Tibial artery (tissue), 4 donors: ENCODE measurements around the gene RC3H2.

Source experiments
- DNase-seq, 2 donors: peaks; one replicate each; pipeline ENCODE4 v3.0.0-alpha.2; 2019
- H3K27ac ChIP-seq, 2 donors: fragments of 200-600 bp; sonication (generic) in 1 of 2; 1 replicate in 1 of 2; 2 replicates in 1 of 2; pipeline ENCODE4 v1.5.1; 2018 to 2019; ENCODE audit warnings: mild to moderate bottlenecking in 1 of 2
- H3K27me3 ChIP-seq, 2 donors: fragments of 200-600 bp; sonication (generic) in 1 of 2; one replicate each; pipeline versions ENCODE4 v1.5.1 to v1.6.0; 2016 to 2019
- H3K36me3 ChIP-seq, 3 donors: fragments of 200-600 bp; sonication (generic) in 2 of 3; one replicate each; pipeline ENCODE4 v1.5.1; 2016 to 2019; ENCODE audit warnings: mild to moderate bottlenecking in 2 of 3
- H3K4me1 ChIP-seq, 4 donors: fragments of 200-600 bp; sonication (generic) in 2 of 4; 1 replicate in 3 of 4; 2 replicates in 1 of 4; pipeline ENCODE4 v1.5.1; 2016 to 2019
- H3K4me3 ChIP-seq, 2 donors: fragments of 200-600 bp; sonication (generic) in 1 of 2; 1 replicate in 1 of 2; 2 replicates in 1 of 2; pipeline ENCODE4 v1.5.1; 2018 to 2019; ENCODE audit warnings: mild to moderate bottlenecking in 2 of 2
- H3K9me3 ChIP-seq, 3 donors: fragments of 200-600 bp; sonication (generic) in 1 of 3; one replicate each; pipeline ENCODE4 v1.5.1; 2016 to 2019
- intact Hi-C: fragments of 100-400 bp; cut with DNase I; formaldehyde crosslinking; loops from one replicate; pipeline ENCODE4 v1.15.0; 2023; ENCODE audit warnings: low total_unique reads
- TF ChIP-seq, protein P1 (sequence below), 2 experiments: fragments of 200-600 bp in 1 of 2; fragments of 450-650 bp in 1 of 2; IDR thresholded peaks; one replicate each; pipeline ENCODE4 v1.5.1; 2017 to 2019; ENCODE audit warnings: antibody characterized with exemption in 2 of 2, mild to moderate bottlenecking in 1 of 2, moderate library complexity in 1 of 2

RC3H2 gene

DNA sequence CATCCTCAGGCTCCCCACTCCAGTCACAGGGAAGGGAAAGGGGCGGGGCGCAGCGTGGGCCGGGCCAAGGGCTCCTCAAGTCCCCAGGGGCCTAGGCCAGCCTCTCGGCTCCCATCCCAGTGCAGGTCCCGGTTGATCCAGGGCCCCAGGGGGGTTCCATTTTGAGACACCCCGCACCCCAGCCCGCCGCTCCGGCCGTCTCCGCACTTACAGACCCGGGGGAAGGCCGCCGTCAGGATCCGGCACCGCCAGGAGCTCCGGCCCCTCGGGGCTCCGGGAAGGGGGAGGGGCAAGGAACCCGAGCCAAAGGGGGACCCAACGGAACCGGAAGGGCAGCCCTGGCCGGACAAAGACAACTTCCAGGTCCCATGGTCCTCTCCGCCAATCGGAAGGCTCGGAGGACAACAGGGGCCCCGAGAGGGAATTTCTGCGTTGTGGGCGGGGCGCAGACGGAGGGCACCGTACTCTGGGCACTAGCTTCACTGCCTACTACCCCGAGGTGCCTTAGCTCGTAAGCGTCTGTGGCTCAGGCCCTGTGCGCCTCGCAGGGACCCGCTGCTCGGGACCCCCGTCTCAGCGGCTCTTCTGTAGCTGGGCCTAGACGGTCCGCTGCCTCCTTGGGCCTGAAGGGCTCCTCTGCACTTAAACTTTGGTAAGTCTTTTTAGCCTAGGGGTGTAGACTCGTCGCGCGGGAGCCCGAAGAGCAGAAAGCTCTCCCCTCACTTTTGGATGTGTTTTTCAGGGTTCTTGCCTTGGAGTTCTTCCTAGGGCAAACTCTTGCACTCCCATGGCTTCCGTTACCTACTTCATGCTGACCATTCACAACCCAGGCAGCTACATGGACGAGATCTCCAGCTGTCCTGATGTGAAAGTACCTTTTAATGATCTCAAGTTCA, 26.3 kb upstream of the RC3H2 start, which contains the start of gene ZBTB26:
ZBTB26 (minus strand) TSS at position 287 of the 896 bp plus-strand sequence. CDS start 11,578 bp downstream, outside the sequence.
- TF ChIP-seq, protein P1, sequence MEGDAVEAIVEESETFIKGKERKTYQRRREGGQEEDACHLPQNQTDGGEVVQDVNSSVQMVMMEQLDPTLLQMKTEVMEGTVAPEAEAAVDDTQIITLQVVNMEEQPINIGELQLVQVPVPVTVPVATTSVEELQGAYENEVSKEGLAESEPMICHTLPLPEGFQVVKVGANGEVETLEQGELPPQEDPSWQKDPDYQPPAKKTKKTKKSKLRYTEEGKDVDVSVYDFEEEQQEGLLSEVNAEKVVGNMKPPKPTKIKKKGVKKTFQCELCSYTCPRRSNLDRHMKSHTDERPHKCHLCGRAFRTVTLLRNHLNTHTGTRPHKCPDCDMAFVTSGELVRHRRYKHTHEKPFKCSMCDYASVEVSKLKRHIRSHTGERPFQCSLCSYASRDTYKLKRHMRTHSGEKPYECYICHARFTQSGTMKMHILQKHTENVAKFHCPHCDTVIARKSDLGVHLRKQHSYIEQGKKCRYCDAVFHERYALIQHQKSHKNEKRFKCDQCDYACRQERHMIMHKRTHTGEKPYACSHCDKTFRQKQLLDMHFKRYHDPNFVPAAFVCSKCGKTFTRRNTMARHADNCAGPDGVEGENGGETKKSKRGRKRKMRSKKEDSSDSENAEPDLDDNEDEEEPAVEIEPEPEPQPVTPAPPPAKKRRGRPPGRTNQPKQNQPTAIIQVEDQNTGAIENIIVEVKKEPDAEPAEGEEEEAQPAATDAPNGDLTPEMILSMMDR (IDR thresholded peaks at IDR 0.05): no peak
- Histone ChIP-seq H3K27ac (peak within 1 kb of the TSS; percentile 82 to 86), H3K9me3 (no peaks in the 10 kb centered on the region), H3K4me3 (peak within 1 kb of the TSS; percentile 82 to 92), H3K36me3 (peaks cover 0 to 7% (median 2%) of the 10 kb centered on the region in 3 donors), H3K27me3 (no peaks in the 10 kb centered on the region), H3K4me1 (peaks cover 0 to 31% (median 25%) of the 10 kb centered on the region in 4 donors)
- intact Hi-C loops: loop anchor here (10.0 kb wide), 1 partner anchor 63 kb away; no protein-coding TSS in a partner anchor
- DNase-seq: peak; percentile 96 to 97

- H3K4me3 ChIP-seq: peak overlapping the region; percentile 82 to 92
- H3K36me3 ChIP-seq: peaks cover 0 to 4% (median 0%) of the 10 kb centered on the region in 3 donors
- no peaks in the 10 kb centered on the region for H3K27me3 ChIP-seq
- peak overlapping the region; percentile 82 to 86 for H3K27ac ChIP-seq
- H3K9me3 ChIP-seq: no peaks in the 10 kb centered on the region
- DNase-seq: no peak
- TF ChIP-seq, protein P1 (IDR thresholded peaks at IDR 0.05): no peak
- intact Hi-C loops: loop anchor here (10.0 kb wide), 1 partner anchor 64 kb away; no protein-coding TSS in a partner anchor
- H3K4me1 ChIP-seq: peaks cover 0 to 31% (median 25%) of the 10 kb centered on the region in 4 donors
Observed at GRCh38 chr9:122930541-122931225, 25.5 kb upstream of the RC3H2 start.

- Histone ChIP-seq H3K4me3 (no peak overlapping the region), H3K27ac (no peak overlapping the region), H3K4me1 (peaks cover 0 to 31% (median 24%) of the 10 kb centered on the region in 4 donors), H3K27me3 (no peaks in the 10 kb centered on the region), H3K36me3 (no peaks in the 10 kb centered on the region), H3K9me3 (no peaks in the 10 kb centered on the region)
- no peak for DNase-seq
- TF ChIP-seq, protein P1 (IDR thresholded peaks at IDR 0.05): no peak
- intact Hi-C loops: loop anchor here (10.0 kb wide), 1 partner anchor 65 kb away; no protein-coding TSS in a partner anchor
Observed at GRCh38 chr9:122929796-122930354, 24.7 kb upstream of the RC3H2 start.

DNA sequence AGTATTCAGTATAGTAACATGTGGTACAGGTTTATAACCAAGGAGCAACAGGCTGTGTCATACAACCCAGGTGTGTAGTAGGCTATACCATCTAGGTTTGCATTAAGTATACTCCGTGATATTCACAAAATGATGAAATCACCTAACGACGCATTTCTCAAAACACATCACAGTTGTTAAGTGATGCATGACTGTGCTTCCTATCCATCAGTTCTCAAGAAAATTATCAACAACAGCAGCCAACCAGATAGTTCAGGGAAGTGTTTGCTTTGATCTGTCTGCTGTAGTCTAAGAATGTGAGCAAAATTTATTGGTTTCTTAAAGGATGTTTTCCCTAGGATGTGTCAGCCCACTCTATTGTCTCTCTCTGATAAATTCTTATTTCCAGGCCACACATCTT, 18.8 kb upstream of the RC3H2 start:
- Histone ChIP-seq H3K4me3 (no peak overlapping the region), H3K27ac (no peak overlapping the region), H3K4me1 (no peaks in the 10 kb centered on the region), H3K36me3 (peaks cover 0 to 21% (median 13%) of the 10 kb centered on the region in 3 donors), H3K9me3 (no peaks in the 10 kb centered on the region), H3K27me3 (no peaks in the 10 kb centered on the region)
- TF ChIP-seq, protein P1 (IDR thresholded peaks at IDR 0.05): no peak
- intact Hi-C loops: no loop called here
- no peak for DNase-seq

DNA sequence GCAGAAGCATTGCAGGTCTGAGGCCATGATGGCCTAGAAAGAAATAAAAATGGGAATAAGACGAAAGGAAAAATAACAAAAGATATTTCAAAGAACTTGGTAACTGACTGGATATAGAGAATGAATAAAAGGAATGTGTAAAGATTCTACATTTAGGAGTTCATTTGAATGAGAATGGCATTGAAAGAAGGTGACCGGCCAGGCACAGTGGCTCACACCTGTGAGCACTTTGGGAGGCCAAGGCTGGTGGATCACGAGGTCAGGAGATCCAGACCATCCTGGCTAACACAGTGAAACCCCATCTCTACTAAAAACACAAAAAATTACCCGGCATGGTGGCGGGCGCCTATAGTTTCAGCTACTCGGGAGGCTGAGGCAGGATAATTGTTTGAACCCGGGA, 17.6 kb upstream of the RC3H2 start:
- Histone ChIP-seq H3K4me1 (no peaks in the 10 kb centered on the region), H3K36me3 (peaks cover 0 to 29% (median 18%) of the 10 kb centered on the region in 3 donors), H3K4me3 (no peak overlapping the region), H3K9me3 (no peaks in the 10 kb centered on the region), H3K27ac (no peak overlapping the region), H3K27me3 (no peaks in the 10 kb centered on the region)
- intact Hi-C loops: no loop called here
- no peak for DNase-seq
- TF ChIP-seq, protein P1 (IDR thresholded peaks at IDR 0.05): no peak
